NCI-H2171 treated with DMSO at 0.1 percent for 48 hours (cell line): ENCODE measurements around the gene EDN3.

Source experiments
- DNase-seq: peaks from one replicate; lab custom pipeline; 2025; lab: John Stamatoyannopoulos, UW

The EDN3 gene

DNA sequence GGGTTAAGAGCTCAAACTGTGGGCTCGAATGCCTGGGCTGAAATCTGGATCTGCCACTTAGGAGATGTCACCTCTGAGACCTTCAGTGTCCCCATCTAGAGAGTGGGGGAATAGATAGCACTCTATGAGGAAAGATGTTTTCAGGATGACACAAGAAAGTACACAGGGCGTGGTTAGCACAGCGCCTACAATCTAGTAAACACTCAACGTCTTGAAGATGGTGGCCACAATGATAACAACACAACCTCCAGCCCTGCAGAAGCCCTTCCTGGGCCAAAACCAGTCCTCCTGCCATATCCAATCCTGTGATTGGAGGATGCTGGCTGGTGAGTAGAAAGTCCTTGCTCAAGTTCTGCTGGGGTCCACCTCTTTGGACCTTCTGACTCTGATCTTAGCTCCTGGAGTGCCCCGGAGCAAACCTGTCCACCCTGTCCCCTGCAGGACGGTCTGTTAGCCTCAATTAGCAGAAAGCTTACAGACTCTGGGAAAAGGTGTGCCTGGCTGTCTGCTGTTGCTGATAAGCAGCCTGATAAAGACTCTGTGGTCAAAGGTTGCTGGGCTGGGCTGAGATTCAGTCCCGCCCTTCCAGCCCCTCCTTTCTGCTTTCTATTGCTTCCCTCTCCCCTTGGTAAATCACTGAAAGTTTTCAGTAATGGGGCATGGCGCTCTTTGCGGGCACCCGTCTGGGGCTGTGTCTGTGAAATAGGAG lies 8.2 kb downstream of the EDN3 start:
- no peak for DNase-seq

DNA sequence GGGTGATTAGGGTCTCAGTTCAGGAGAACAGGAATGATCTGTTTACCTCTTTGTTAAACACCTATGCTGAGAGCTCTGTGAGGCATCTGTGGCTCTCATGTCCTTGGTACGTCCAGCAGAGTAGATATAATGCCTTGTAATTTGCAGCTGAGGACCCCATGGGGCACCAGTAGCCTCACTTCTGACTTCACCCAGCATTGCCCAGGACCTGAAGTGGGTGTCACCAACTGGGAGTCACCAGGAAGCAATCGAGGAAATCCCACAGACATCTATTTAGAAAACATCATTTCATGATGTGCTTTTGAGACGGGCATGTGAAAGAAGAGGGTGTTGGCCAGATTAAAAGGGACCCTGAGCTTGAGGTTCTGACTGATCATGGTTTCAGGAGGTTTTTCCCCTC lies 8.8 kb downstream of the EDN3 start:
- no peak for DNase-seq

DNA sequence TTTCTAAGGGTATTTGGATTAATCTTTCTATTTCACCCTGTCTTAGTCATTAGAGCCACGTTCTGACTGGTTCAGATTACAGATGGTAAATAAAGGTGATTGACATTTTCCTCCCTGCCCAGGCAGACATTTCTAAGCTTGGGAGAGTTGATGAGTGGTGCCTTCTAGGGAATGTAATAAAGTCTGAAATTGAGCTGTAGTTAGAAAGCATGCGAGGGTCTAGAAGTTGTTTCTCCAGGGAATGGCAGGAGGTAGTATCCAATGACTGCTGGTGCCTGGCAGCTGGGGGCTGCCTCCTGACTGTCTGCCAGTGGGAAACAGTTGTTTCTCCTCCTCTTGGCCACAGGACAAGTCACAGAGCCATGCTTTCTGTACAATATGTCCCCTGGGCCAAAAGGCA lies 14.6 kb downstream of the EDN3 start:
- peak; percentile 99 for DNase-seq

DNA sequence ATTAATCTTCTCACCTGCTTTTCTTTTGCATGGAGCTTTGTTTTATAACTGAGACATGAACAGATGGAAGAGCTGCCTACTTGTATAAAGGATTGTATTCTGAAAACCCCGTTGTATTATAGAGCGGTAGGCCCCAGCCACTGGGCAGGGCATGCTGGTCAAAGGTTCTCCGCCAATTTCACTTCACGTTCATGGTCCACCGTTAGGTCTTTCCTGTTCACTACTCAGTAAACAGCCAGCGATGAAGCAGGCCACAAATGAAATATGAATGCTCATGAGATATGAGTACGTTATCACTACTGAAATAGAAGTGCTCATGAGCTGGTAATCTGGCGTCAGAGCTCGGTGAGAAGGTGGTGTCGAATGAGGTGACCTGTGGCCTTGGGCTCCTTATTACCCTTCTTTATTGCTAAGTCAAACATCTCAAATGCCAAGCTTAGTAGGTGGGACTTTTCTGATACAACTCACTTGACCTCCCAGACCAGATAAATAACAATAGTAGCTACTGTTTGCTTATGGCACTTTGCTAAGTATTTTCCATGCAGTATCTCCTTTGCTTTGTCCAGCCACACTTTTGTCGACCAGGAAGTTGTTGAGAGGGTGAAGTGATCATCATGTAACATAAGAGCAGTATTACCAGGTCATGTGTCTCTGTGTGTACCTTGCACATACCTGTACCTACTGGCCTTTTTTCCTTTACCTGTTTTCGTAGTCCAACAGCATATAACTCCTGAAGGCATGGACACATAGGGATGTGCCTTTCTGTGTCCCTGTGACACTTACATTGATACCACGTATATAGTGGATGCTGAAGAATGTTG lies 16.7 kb downstream of the EDN3 start:
- no peak for DNase-seq

DNA sequence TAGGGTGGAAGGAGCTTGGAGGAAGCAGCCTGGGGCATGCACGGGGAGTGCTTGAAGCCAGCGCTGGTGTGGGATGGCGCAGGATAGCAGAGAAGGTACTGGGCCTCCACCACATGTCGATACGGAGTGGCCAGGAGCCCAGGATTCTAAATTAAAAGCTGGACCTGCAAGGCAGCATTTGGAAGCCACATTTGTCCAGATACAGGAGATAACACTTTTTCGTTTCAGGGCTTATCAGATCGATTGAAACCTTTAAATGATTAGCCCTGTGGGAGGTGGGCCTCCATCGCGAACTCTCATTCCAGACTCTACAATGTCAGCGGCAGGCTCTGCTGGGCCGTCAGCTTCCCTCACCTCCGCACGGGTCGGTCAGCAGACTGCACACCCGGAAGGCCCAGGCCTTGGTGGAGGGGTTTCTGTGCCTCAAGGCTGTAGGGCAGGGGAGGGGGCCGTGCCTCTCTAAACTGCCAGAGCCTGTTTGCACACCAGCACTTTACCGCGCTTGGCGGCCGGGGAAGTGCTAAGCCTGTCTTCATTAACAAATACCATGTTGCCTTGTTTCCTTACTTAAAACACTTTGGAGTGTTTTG lies 17.9 kb downstream of the EDN3 start:
- no peak for DNase-seq

DNA sequence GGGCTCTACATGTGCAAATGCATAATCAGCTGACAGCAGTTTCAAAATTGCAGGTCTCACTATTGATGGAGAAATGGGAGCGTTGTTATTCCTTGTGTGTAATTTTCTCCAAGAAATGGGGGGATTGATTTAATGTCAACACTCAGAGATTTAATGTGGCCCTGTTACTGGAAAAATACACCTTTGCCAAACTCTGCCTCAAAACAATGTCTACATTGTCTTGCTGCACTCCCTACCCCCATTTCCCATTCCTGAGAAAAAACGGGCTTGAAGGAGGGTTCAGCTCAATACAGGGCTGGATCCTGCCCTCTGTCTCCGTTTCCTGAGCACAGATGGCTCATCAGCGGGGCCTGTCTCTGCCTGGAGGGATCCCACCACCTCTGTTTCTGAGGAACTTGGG lies 18.4 kb downstream of the EDN3 start:
- DNase-seq: peak; percentile 39

DNA sequence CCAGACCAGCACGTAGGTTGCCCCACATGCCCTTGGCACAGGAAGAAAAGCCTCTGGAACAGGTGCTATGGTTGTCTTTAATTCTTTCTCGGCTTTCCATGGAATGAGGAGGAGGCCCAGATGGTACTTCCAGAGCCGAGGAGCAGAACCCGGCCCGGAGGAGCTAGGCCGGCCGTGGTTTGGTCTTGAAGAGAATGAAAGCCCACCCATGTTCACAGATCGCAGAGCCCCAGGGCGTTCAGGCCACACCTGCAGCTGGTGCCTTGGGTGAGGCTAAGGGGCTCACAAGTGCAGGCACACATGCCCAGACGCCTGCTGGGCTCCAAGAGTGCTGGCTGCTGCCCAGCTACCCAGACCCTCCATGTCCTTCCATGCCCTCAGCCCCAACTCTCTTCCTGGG lies 20.0 kb downstream of the EDN3 start:
- DNase-seq: no peak

DNA sequence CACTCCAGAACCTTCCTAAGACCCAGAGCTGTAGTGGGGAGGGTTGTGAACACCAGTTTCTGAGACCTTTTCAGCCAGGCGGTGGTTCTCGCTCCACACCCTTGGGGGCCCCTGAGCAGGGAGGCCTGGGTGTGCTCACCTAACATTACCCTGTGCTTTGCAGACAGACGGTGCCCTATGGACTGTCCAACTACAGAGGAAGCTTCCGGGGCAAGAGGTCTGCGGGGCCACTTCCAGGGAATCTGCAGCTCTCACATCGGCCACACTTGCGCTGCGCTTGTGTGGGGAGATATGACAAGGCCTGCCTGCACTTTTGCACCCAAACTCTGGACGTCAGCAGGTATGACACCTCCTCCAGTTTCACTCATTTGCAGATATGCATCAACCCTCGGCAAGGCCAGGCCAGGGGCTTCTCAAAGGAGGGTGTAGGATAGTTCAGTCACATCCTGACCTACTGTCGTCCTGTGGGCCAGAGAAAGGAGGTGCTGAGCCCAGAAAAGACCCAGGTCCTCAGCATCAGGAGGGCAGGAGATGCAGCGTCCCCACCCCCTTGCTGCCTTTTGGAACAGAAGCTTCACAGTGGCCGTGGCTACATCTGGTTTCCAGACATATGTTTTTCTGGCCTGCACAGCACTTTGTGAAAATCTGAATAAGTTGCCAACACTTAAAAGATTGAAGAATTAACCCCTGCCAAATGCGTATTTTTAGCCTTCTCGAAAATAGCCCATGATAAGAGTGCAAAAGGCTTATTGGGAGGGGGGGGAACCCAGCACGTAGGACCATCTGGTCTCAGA lies 20.6 kb downstream of the EDN3 start:
- no peak for DNase-seq

DNA sequence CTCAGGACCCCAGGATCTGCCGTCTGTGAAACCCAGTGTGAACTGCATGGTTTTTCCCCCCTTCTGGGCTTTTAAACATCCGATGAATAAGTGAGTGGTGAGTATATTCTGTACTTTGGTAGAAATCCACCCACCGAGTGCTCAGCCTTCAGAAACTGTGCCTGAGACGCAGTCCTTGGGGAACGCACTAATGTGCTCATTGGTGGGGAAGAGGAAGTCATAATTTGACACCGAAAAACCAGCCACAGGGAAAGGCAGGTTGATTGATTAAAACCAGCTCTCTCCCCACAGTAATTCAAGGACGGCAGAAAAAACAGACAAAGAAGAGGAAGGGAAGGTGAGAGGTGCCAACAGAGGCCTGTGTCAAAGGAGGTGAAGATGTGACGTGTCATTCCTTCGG lies 21.7 kb downstream of the EDN3 start:
- DNase-seq: peak; percentile 93

DNA sequence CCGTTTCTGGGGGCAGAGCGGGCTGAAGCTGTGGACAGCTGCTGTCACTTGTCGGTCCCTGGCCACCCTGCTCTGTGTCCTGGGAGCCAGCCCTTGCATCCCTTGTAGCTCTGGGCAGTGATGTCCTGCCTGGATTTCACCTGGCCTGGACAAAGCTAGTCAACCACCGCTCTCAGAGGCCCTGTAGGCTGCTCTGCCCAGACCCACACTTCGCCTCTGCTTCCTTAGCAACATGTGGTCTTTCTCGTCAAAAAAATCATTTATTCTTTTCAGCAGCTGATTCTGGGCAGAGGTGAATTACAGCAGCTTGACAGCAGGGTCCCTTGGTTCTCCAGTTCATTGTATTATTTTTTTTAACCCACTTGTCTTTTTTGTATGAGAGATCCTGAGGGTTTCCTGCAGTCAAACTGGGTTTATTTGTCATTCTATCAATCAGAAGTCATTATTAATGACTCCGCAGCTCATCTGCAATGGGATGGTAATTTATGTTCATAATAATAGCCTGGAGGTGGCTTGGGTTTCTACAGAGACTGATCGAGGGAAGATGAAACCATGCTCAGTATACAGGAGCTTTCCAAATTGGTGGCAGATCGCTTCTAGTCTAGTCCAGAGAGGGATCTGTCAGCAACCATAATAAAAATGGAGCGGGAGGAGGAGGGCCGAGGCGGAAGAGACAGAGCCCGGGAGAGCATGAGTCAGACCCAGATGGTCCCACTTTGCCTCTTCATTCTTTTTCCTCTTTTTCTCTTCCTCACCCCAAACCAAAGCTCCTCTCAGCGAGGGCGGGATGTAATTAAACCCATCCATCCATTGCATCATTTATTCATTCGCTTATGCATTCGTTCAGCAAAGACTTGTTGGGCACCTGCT lies 22.4 kb downstream of the EDN3 start:
- DNase-seq: peak; percentile 46

DNA sequence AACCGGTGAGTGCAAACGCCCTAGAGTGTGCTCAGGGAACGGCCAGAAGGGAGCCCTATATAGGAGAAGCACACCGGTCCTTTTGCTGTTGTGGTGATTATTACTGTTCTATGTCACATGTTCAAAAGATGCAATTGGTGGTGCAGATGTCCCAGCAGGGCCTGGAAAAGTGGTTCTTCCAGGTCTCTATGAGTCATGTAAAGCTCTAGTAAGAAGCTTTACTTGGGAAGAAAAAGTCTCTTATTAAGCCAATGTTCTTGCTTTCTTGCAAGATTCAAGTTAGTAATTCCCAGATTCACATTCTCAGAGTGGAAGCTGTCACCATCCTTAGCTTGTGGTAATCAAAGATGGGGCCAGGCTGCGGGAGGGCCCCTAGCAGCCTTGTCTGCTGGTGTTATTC lies 23.3 kb downstream of the EDN3 start:
- no peak for DNase-seq

DNA sequence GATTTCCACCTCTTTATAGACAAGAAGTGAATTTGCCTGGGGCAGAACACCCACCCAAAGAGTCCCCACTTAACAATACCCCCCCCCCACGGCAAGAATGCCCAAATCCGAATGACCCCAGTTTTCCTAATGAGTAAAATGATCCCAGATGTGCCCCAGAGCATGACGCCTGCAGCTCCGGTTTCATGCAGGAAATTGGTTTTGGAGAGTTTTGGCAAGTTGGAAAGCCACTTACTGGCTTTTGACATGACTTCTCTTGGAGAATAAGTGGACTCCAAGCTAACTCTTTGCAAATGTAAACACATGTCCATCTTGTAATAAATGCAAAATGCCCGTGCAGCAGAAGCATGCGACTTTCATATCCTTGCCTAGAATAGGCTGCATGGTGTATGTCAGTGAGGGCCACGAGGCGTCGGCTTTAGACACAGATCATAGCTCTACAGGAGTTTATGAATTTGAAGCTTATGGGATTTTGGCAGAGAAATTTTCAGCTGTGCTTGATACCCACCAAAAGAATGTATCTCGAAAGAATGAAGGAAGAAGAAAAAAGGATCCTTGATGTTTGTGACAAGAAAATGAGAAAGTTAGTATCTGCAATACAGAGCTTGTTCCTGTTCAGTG lies 24.2 kb downstream of the EDN3 start:
- DNase-seq: no peak

DNA sequence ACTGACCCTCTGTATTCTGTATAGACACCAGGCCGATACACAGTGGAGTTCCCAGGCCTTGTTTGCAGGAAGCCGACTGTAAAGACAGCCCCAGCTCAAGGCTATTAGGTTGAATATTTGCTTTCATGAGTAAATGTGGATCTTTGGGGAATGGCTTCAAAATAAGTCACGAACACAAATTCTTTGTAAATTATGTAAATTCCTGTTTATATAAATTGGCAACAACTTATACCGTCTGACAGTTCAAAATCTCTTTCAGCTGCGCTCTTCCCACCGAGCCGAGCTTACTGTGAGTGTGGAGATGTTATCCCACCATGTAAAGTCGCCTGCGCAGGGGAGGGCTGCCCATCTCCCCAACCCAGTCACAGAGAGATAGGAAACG lies 24.7 kb downstream of the EDN3 start:
- DNase-seq: no peak

DNA sequence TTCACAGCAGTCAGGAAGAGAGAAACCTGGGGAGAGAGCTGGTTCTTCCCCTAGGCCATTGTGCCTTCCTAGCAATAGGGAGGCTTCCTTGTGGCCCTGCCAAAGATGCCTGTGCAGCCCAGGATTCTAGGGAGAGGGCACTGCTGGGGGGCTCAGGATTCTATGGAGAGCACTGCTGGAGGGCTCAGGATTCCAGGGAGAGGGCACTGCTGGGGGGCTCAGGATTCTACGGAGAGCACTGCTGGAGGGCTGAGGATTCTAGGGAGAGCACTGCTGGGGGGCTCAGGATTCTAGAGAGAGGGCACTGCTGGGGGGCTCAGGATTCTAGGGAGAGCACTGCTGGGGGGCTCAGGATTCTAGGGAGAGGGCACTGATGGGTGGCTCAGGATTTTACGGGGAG lies 25.8 kb downstream of the EDN3 start:
- DNase-seq: no peak

DNA sequence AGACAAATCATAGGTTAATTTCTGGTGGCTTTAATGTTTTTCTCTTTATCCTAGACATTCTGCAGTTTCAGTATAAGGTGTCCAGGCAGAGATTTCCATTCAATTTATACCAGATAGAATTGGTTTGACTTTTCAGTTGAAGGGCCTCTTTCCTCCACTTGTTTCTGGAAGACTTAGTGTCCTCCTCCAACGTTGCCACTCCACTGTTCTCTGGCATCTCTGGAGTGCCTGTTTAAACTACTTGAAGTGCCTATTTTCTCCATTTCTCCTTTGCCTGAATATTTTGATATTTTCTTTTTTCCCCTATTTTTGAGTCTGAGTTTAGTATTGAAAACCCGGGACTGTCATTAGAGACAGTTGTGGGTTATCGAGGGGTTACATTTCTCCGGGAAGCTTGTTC lies 27.7 kb downstream of the EDN3 start:
- DNase-seq: no peak

DNA sequence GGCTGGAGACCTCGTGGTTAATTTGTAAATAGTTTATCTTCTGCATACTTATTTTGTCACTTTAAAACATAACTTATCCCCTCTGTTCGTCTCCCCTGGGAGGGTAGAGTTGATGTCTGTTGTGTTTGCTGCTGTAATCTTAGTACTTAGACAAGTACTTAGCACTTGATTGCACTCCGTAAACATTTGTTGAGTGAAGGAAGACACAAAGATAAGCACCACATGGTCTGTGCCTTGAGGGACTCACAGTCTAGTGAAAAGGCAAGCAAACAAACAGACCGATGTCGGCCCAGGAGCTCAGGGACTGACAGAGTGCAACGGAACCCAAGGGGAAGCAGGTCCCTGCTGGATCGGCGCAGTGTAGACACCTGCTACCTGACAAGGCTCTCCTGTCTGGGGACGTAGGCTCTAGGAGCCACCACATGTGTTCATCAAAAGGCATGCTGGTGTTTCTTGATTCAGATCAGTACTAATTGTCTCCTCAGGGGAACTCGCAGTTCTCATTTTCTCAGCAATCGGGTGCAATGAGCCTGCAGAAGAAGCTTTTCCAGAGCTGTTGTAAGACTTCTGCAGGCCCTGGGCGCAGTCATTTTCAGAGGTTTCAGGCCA lies 31.4 kb downstream of the EDN3 start:
- peak; percentile 87 for DNase-seq

DNA sequence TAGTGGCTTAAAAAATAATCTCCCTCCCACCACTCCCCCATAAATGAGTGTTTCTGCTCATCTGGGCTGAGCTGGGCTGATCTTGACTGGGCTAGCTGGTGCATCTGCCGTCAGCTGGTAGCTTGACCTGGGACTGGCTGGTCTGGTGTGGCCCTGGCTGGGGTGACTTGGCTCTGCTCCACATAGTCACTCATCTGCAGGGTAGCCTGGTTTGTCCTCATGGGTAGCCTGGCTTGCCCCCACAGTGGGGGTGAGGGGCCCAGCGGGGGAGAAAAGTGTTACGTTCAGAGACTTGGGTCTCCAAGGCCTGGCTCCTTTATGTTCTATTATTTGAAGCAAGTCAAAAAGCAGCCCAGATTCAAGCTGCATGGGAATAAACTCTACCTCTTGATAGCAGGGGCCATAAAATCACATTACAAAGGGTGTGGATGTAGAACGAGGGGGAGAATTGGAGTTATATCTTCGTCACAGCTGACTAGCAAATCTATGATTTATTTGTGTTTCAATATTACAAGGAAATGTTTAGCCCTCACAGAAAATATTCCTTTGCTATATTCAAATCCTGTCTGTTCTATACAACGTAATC lies 32.9 kb downstream of the EDN3 start:
- DNase-seq: no peak

DNA sequence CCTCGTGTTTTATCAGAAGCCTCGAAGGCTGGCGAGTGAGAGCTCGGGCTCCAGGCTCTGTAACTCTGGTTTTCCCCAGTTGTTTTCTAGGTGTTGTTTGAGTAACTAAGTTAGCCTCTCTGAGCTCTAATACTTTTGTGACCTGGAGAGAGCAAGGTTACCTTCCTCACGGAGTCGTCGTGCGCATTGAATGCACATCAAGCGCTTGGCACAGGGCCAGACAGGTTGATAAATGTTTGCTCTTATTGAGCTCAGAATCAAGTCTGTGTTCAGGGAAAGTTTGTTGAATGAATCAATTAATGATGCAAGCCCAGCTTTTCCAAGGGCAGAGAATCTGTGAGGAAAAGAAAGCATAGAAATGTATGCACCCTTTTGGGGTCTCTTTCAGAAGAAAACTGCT lies 33.5 kb downstream of the EDN3 start:
- DNase-seq: no peak

DNA sequence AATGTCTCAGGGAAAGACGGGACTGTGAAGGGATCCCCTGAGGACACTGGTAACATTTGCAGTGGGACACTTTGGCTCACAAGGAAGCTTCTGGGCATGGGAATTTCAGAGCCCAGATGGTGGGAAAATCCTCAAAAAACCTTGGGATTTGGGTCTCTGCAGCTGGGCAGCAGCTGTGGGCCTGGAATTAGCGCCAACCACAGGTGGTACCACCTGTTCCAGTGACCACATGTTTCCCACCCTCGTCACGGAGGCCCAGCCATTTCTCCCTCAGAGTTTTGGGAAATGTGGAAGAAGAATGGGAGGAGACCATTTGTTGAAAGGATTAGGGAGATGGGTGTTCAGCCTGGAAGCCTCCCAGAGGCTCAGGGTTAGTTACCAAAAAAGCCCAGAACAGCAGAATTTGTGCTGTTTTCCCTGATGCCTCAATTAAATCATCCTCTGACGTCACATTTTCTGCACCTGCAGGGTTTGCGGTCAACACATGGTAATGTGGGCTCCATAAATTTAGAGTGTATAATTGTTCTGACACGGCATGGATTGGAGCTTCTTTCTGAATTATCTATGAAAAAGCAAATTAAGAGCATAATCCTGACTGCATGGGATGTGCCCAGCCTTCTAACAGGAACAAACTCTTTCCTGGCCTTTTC lies 34.4 kb downstream of the EDN3 start:
- DNase-seq: no peak

DNA sequence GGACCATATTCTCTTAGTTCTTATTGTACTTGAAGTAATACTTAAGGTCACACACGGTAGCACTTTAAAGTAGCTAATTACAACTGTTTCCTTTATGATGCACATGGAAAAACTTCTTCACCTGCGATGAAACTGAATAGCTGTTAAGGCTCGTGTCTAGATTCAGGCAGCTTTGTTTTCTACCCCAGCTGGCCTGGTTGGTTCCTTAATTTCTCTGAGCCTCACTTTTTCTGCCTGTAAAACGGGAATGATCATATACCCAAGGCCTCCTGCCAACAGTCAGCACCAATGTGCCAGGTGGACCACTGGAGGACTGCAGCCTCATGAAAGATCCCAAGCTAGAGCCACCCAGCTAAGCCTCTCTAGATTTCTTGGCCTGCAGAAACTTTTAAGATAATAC lies 35.0 kb downstream of the EDN3 start:
- no peak for DNase-seq
